Neuronal stem cell (in vitro differentiated cells): ENCODE data around the gene STAT6.

Experiments used
- DNase-seq: peaks from one replicate; pipeline ENCODE4 v3.0.0-alpha.2; 2013; ENCODE audit warnings: low spot score
- H2AFZ ChIP-seq: one replicate; pipeline ENCODE4 v1.6.1; 2013; ENCODE audit warnings: mild to moderate bottlenecking, low read length, inconsistent platforms
- H2AK5ac ChIP-seq: 2 replicates; pipeline ENCODE4 v1.6.1; 2013; ENCODE audit warnings: low read depth, mild to moderate bottlenecking, inconsistent platforms, low read length, moderate library complexity, mixed read lengths
- H2BK120ac ChIP-seq: 2 replicates; pipeline ENCODE4 v1.6.1; 2013; ENCODE audit warnings: low read depth, mild to moderate bottlenecking, inconsistent platforms, low read length, moderate library complexity, mixed read lengths
- H2BK12ac ChIP-seq: one replicate; pipeline ENCODE4 v1.6.1; 2013; ENCODE audit warnings: low read length, inconsistent platforms
- H2BK15ac ChIP-seq: 2 replicates; pipeline ENCODE4 v1.6.1; 2013; ENCODE audit warnings: mild to moderate bottlenecking, low read length, inconsistent platforms, mixed read lengths
- H2BK5ac ChIP-seq: one replicate; pipeline ENCODE4 v1.6.1; 2013; ENCODE audit warnings: inconsistent platforms, mild to moderate bottlenecking, low read length, moderate library complexity
- H3K14ac ChIP-seq: one replicate; pipeline ENCODE4 v1.6.1; 2013; ENCODE audit warnings: low read length, inconsistent platforms
- H3K18ac ChIP-seq: 2 replicates; pipeline ENCODE4 v1.6.1; 2013; ENCODE audit warnings: low read length, inconsistent platforms
- H3K23ac ChIP-seq: 2 replicates; pipeline ENCODE4 v1.6.1; 2013; ENCODE audit warnings: low read depth, mild to moderate bottlenecking, mixed read lengths, low read length, inconsistent platforms; ENCODE audit not compliant: poor library complexity
- H3K27ac ChIP-seq: replicated peaks from 3 replicates; pipeline ENCODE4 v1.5.1; 2013; ENCODE audit warnings: low read length, inconsistent platforms
- H3K27me3 ChIP-seq, 3 experiments: 2 replicates each; pipeline ENCODE4 v1.6.1; 2013; ENCODE audit warnings: low read length in 3 of 3, mild to moderate bottlenecking in 2 of 3, inconsistent platforms in 1 of 3, low read depth in 1 of 3, mixed read lengths in 1 of 3, moderate library complexity in 1 of 3; ENCODE audit not compliant: control insufficient read depth in 3 of 3, insufficient read depth in 3 of 3
- H3K36me3 ChIP-seq, 2 donors: replicated peaks in 1 of 2; 2 replicates each; pipeline ENCODE4 v1.6.1; 2013; ENCODE audit warnings: low read length in 2 of 2; ENCODE audit not compliant: control insufficient read depth in 2 of 2, insufficient read depth in 2 of 2
- H3K4ac ChIP-seq: 2 replicates; pipeline ENCODE4 v1.6.1; 2013; ENCODE audit warnings: inconsistent platforms, mild to moderate bottlenecking, low read length, moderate library complexity
- H3K4me1 ChIP-seq, 2 donors: 1 replicate in 1 of 2; 2 replicates in 1 of 2; pipeline ENCODE4 v1.6.1; 2013; ENCODE audit warnings: low read length in 2 of 2, low read depth in 1 of 2; ENCODE audit not compliant: control insufficient read depth in 2 of 2, insufficient read depth in 1 of 2
- H3K4me2 ChIP-seq: one replicate; pipeline ENCODE4 v1.6.1; 2013; ENCODE audit warnings: mild to moderate bottlenecking, low read length, inconsistent platforms; ENCODE audit not compliant: insufficient read depth, poor library complexity, severe bottlenecking
- H3K4me3 ChIP-seq, 2 donors: 2 replicates each; pipeline ENCODE4 v1.5.1; 2013; ENCODE audit warnings: low read length in 2 of 2, mild to moderate bottlenecking in 2 of 2, inconsistent platforms in 1 of 2, moderate library complexity in 1 of 2
- H3K79me1 ChIP-seq: one replicate; pipeline ENCODE4 v1.6.1; 2013; ENCODE audit warnings: low read depth, mild to moderate bottlenecking, inconsistent platforms, low read length, moderate library complexity
- H3K9ac ChIP-seq: one replicate; pipeline ENCODE4 v1.6.1; 2013; ENCODE audit warnings: mild to moderate bottlenecking, low read depth, low read length, inconsistent platforms; ENCODE audit not compliant: poor library complexity
- H3K9me3 ChIP-seq, 2 donors: replicated peaks in 1 of 2; 2 replicates each; pipeline versions ENCODE3 to v1.6.1; 2013; ENCODE audit warnings: low read length in 2 of 2, mild to moderate bottlenecking in 2 of 2, inconsistent platforms in 1 of 2, low read depth in 1 of 2, mixed read lengths in 1 of 2, moderate library complexity in 1 of 2; ENCODE audit not compliant: control insufficient read depth in 2 of 2, insufficient read depth in 1 of 2
- H4K8ac ChIP-seq: one replicate; pipeline ENCODE4 v1.6.1; 2013; ENCODE audit warnings: low read depth, mild to moderate bottlenecking, inconsistent platforms, low read length, moderate library complexity
- H4K91ac ChIP-seq: one replicate; pipeline ENCODE4 v1.6.1; 2013; ENCODE audit warnings: low read length, low read depth, mild to moderate bottlenecking, inconsistent platforms; ENCODE audit not compliant: poor library complexity
- WGBS, 2 donors: extraction: QIAGEN DNeasy Blood & Tissue Kit; methylation state at CpG; one replicate each; pipeline ENCODE4 v1.1.7; 2013; ENCODE audit warnings: missing lambda C conversion rate in 2 of 2, mixed read lengths in 1 of 2; ENCODE audit not compliant: insufficient read length in 2 of 2, insufficient replicate concordance in 1 of 2; ENCODE audit errors: extremely low coverage in 2 of 2; 5-methylcytosine and 5-hydroxymethylcytosine counted together

Gene STAT6

GRCh38 chr12:57145460-57146059 is 34.4 kb upstream of the STAT6 start:
- Histone ChIP-seq H3K9me3 (no peaks in the 10 kb centered on the region), H3K4me1 (peaks cover 4 to 16% of the 10 kb centered on the region in 2 donors), H2BK12ac (no peak overlapping the region), H2BK15ac (no peak overlapping the region), H3K79me1 (peaks cover 4% of the 10 kb centered on the region), H2AK5ac (no peak overlapping the region), H3K18ac (no peak overlapping the region), H3K4me3 (no peak overlapping the region), H3K36me3 (peaks cover 43 to 96% of the 10 kb centered on the region in 2 donors), H3K9ac (no peak overlapping the region), H2BK120ac (no peak overlapping the region), H3K27ac (no peak overlapping the region), H2BK5ac (peak overlapping the region; percentile 33), H2AFZ (no peak overlapping the region), H3K27me3 (no peaks in the 10 kb centered on the region), H3K4ac (peak overlapping the region; percentile 11), H4K8ac (no peak overlapping the region), H3K4me2 (no peak overlapping the region), H3K14ac (no peak overlapping the region), H3K23ac (peak overlapping the region; percentile 65), H4K91ac (no peak overlapping the region)
- DNase-seq: no peak
- no CpG with 5 or more reads among the region's 10 CpGs for WGBS, 2 donors

DNA sequence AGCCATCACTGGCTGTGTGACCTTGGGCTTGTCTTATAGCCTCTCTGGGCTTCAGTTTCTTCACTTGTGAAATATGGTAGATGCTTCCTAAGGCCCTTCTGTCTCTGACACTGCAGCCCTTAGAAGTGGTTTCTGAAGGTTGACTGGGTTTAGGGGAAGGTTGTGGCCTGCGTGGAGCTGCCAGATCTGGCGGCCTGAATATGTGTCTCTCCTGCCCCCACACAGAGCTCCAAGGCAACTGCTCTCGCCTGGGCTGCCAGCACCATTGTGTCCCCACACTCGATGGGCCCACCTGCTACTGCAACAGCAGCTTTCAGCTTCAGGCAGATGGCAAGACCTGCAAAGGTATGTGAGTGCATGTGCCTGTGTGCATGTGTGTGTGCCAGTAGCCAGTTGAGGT is 32.3 kb upstream of the STAT6 start:
- no CpG with 5 or more reads among the region's 4 CpGs for WGBS, 2 donors
- Histone ChIP-seq H3K4ac (no peak overlapping the region), H3K79me1 (peaks cover 6% of the 10 kb centered on the region), H3K4me3 (no peak overlapping the region), H2BK15ac (no peak overlapping the region), H3K4me1 (peaks cover 4 to 16% of the 10 kb centered on the region in 2 donors), H2BK5ac (no peak overlapping the region), H3K27ac (no peak overlapping the region), H3K36me3 (peaks cover 49 to 98% of the 10 kb centered on the region in 2 donors), H3K9me3 (no peaks in the 10 kb centered on the region), H4K91ac (no peak overlapping the region), H3K9ac (no peak overlapping the region), H3K14ac (no peak overlapping the region), H2BK12ac (no peak overlapping the region), H3K18ac (peak overlapping the region; percentile 35), H4K8ac (no peak overlapping the region), H3K27me3 (no peaks in the 10 kb centered on the region), H3K23ac (no peak overlapping the region), H3K4me2 (no peak overlapping the region), H2AK5ac (no peak overlapping the region), H2BK120ac (no peak overlapping the region), H2AFZ (no peak overlapping the region)
- DNase-seq: no peak

DNA sequence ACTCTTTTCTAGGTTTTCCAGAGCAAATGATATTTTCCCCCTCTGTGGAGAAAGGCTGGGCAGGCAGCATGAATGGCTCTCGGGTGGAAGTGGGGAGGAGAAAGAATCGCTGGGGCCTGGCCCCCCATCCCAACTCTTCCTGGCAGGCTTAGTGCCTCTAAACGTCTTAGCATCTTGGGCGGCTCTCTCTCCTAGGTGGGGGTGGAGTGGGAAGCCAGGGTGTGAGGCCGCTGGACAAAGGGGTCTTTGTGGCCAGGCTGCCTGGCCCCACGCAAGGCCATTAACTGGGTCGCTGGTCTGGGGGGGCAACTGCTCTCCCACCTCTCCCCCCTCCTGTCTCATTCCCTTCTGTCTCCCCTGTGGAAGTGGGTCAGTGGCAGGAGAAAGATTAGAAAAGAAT is 31.6 kb upstream of the STAT6 start:
- Histone ChIP-seq H2BK12ac (no peak overlapping the region), H4K91ac (no peak overlapping the region), H3K4me2 (no peak overlapping the region), H3K4me3 (no peak overlapping the region), H2BK120ac (no peak overlapping the region), H3K18ac (no peak overlapping the region), H2AK5ac (no peak overlapping the region), H3K9ac (no peak overlapping the region), H3K9me3 (no peaks in the 10 kb centered on the region), H2BK5ac (no peak overlapping the region), H3K23ac (no peak overlapping the region), H3K79me1 (peaks cover 6% of the 10 kb centered on the region), H3K27me3 (no peaks in the 10 kb centered on the region), H3K36me3 (peaks cover 48 to 97% of the 10 kb centered on the region in 2 donors), H4K8ac (no peak overlapping the region), H2BK15ac (no peak overlapping the region), H3K27ac (no peak overlapping the region), H3K14ac (no peak overlapping the region), H2AFZ (no peak overlapping the region), H3K4ac (no peak overlapping the region), H3K4me1 (peaks cover 4 to 16% of the 10 kb centered on the region in 2 donors)
- DNase-seq: no peak
- WGBS, 2 donors: no CpG with 5 or more reads among the region's 7 CpGs

- H4K91ac ChIP-seq: no peak overlapping the region
- peaks cover 48 to 91% of the 10 kb centered on the region in 2 donors for H3K36me3 ChIP-seq
- no peak overlapping the region for H3K4me2 ChIP-seq
- no peak overlapping the region for H2AFZ ChIP-seq
- H3K79me1 ChIP-seq: peaks cover 6% of the 10 kb centered on the region
- no peak overlapping the region for H2AK5ac ChIP-seq
- no peak overlapping the region for H2BK12ac ChIP-seq
- H3K27ac ChIP-seq: no peak overlapping the region
- H3K4me1 ChIP-seq: peaks cover under 1 to 11% of the 10 kb centered on the region in 2 donors
- no peak for DNase-seq
- H3K27me3 ChIP-seq: no peaks in the 10 kb centered on the region
- no peak overlapping the region for H4K8ac ChIP-seq
- no peaks in the 10 kb centered on the region for H3K9me3 ChIP-seq
- no peak overlapping the region for H2BK15ac ChIP-seq
- no peak overlapping the region for H3K14ac ChIP-seq
- no peak overlapping the region for H3K9ac ChIP-seq
- no peak overlapping the region for H3K18ac ChIP-seq
- no peak overlapping the region for H2BK5ac ChIP-seq
- H3K4ac ChIP-seq: no peak overlapping the region
- WGBS, 2 donors: no CpG with 5 or more reads among the region's 9 CpGs
- H2BK120ac ChIP-seq: no peak overlapping the region
- no peak overlapping the region for H3K23ac ChIP-seq
- H3K4me3 ChIP-seq: no peak overlapping the region
Observed at GRCh38 chr12:57142121-57142520, 31.0 kb upstream of the STAT6 start.
